Kidney epithelial cell (primary cell): ENCODE measurements around the gene BMPER. TPM values are rescaled to one million over a fixed set of nuclear protein-coding genes. Genes with fewer than 3 reads are reported as not detected.

Source experiments
- DNase-seq: peaks from one replicate; pipeline ENCODE4 v3.0.0-alpha.2; 2010; ENCODE audit warnings: low read depth
- H3K27me3 ChIP-seq: 2 replicates; pipeline ENCODE4 v1.6.0; 2011; ENCODE audit warnings: low read length; ENCODE audit not compliant: control insufficient read depth, insufficient read depth
- H3K36me3 ChIP-seq: 2 replicates; pipeline ENCODE4 v1.5.1; 2011; ENCODE audit warnings: low read length; ENCODE audit not compliant: control insufficient read depth, insufficient read depth
- H3K4me3 ChIP-seq: 2 replicates; pipeline ENCODE4 v1.5.1; 2011; ENCODE audit warnings: low read depth, mild to moderate bottlenecking, control low read depth, low read length
- CTCF ChIP-seq: IDR thresholded peaks from 2 replicates; pipeline ENCODE4 v1.5.1; 2011; ENCODE audit warnings: mild to moderate bottlenecking, moderate library complexity, low read length, control low read depth, inconsistent platforms; ENCODE audit not compliant: insufficient read depth, poor library complexity, severe bottlenecking
- total RNA-seq: library from RNA; depleted of rRNA; stranded (reverse); fragments of >200 nt; gene quantifications from 2 replicates; pipeline ENCODE4 v1.2.3, GENCODE V29; 2015

BMPER gene
- total RNA-seq, 1 donor from 2014 or later, result 0.04 TPM

GRCh38 chr7:34133983-34134782 lies 228.8 kb downstream of the BMPER start:
- DNase-seq, result peak; percentile 2
- Histone ChIP-seq H3K27me3 (no peaks in the 10 kb centered on the region), H3K36me3 (no peaks in the 10 kb centered on the region), H3K4me3 (no peak overlapping the region)
- peak; percentile 75 for TF ChIP-seq CTCF

- H3K36me3 ChIP-seq, result no peaks in the 10 kb centered on the region
- TF ChIP-seq CTCF, result no peak
- H3K4me3 ChIP-seq, result no peak overlapping the region
- H3K27me3 ChIP-seq, result no peaks in the 10 kb centered on the region
- no peak for DNase-seq
These were observed 230.6 kb downstream of the BMPER start for GRCh38 chr7:34135924-34136323.

DNA sequence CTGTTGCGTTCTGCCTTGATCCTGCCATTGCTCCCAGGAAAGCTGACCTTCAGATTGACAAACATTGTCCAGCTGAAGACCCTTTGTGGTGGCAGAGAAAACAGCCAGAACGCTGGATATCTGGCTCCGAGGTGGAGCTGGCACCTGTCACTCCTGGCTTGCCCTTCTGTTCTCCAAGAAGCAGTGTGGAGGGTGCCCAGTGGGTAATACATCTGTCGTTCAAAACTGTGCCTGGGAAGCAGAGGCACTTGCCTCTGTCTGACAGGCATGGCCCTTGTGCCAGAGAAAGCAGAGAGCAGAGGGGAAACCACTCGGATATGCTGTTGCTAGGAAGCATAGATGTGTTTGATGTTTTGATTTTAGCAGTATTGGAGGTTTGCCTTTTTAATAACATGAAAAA lies 231.4 kb downstream of the BMPER start:
- no peak for TF ChIP-seq CTCF
- no peak for DNase-seq
- H3K27me3 ChIP-seq, result no peaks in the 10 kb centered on the region
- no peak overlapping the region for H3K4me3 ChIP-seq
- H3K36me3 ChIP-seq, result no peaks in the 10 kb centered on the region

- no peak for TF ChIP-seq CTCF
- no peaks in the 10 kb centered on the region for H3K36me3 ChIP-seq
These were observed 231.8 kb downstream of the BMPER start for GRCh38 chr7:34137176-34137575.

DNA sequence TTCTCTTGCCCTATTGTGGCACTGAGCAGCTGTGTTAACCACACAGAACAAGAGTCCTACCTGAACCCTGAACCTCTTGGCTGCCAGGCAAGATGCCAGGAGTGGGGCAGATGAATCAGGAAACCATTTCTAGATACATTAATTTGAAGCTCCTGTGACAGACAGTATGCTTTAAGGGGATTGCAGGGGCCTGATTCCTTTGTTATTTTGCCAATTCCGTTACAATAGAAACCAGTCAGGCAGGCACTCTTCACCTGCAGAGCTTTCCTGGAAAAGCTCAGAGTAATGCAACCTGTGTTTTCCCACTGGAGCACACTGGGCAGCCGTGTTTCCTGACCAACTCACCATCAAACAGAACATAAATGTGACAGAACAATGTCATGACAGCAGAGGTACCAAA lies 233.1 kb downstream of the BMPER start:
- no peaks in the 10 kb centered on the region for H3K36me3 ChIP-seq
- DNase-seq, result no peak
- TF ChIP-seq CTCF, result no peak
- H3K4me3 ChIP-seq, result no peak overlapping the region
- H3K27me3 ChIP-seq, result no peaks in the 10 kb centered on the region

More at GRCh38 chr7:34137176-34137575, 231.8 kb downstream of the BMPER start:
- no peaks in the 10 kb centered on the region for H3K27me3 ChIP-seq
- DNase-seq, result no peak
- no peak overlapping the region for H3K4me3 ChIP-seq

- Histone ChIP-seq H3K36me3 (no peaks in the 10 kb centered on the region), H3K27me3 (no peaks in the 10 kb centered on the region), H3K4me3 (no peak overlapping the region)
- no peak for TF ChIP-seq CTCF
- no peak for DNase-seq
These were observed 233.7 kb downstream of the BMPER start for GRCh38 chr7:34139086-34139485.
